HG03457 (cell line): ENCODE measurements around the gene SNX20.

Source experiments
- ATAC-seq: cut with Tn5 transposase; IDR thresholded peaks from one replicate; pipeline ENCODE4 v1.9.1; 2021; ENCODE audit warnings: moderate number of reproducible peaks; ENCODE audit not compliant: unreplicated experiment

The SNX20 gene

DNA sequence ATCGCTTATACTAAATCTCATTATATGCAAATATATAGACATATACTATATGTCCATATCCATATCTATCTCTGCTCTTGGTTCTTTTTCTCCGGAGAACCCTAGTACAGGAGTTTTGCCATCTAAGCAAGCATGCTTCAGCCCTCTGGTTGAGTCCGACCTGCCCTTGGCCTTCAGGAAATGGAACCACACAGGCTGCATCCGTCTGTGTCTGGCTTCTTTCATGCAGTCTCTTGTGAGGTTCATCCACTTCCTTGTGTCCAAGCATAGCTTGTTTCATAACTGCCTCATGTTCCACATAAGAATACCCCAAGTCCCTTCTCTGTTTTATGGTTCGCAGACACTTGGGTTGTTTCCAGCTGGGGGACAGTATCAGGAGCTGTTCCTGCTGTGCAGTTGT lies 16.8 kb downstream of the SNX20 start:
- no peak for ATAC-seq

DNA sequence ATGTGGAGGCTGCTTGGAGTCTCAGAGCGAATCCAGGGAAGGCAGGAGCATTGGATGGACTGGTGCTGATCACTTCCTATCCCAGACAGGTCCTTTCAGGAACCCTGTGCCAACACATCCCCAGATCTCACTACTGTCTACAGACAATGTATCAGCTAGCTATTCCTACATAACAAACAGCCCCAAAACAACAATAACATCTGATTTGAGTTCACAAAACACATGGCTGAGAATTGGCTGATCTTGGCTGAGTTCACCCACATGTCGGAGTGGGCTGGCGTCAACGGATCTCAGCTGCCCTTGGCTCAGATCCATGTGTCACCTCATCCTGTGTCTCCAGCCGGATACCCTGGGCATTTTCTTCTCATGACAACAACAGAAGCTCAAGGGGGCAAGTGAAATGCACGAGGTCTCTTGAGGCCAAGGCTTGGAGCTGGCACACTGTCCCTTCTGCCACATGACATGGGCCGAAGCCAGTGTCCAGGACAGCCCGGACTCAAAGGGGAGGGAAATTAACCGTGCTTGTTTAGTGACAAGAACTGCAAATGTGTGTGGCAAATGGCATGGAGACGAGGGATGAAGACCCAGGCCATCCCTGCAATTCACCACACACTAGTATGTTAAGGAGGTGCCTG lies 18.7 kb downstream of the SNX20 start:
- ATAC-seq, result no peak

DNA sequence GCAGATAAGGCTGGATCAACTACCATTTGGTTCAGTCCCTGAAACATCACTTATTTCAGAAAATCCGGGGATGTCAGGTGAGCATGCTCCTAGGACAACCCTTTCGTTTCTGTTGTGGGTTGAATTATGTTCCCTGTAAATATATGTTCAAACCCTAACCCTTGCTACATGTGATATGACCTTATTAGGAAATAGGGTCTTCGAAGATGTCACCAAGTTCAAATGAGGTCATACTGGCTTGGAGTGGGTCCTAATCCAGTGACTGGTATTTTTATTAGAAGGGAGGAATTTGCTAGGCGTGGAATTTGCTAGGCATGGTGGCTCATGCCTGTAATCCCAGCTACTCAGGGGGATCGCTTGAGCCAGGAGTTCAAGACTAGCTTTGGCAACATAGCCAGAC lies 21.3 kb downstream of the SNX20 start:
- no peak for ATAC-seq

DNA sequence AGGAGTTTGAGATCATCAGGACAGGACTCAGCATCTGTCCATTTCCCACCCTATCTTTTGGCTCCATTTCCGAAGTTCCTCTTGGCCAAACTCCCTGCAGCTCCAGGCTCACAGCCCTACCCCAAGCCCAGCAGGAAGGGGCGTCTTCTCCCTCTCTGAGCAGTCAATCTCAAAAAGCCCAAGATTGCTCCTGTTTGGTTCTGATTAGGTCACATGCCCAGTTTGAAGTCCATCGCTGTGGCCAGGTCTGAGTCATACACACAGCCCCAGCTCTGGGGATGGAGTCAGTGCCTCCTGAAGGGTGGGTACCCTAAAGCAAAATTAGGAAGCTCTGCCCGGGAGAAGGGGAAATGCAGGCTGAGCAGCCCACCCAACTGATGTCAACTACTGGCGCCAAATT lies 23.9 kb downstream of the SNX20 start:
- no peak for ATAC-seq

DNA sequence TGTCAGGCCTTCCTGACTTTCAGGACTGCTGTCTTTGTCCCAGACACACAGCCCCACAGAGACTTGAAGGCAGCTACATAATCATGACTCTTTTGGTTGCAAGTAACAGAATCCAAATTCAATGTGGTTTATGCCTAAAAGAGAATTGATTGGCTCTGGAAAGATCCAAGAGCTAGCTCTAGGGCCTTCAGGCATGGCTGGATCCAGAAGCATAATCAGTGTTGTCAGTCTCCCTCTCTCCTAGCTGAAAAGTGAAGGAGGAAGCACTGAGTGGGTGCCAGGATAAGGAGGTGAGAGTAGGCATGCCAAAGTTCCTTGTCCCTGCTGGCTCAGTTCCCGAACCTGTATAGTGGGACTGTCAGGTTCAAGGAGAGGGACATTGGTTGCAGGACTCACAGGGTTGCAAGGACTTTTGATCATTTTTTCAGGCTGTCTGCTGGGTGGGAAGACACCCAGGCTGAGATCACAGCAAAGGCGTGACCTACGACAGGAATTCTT lies 25.5 kb downstream of the SNX20 start:
- no peak for ATAC-seq

DNA sequence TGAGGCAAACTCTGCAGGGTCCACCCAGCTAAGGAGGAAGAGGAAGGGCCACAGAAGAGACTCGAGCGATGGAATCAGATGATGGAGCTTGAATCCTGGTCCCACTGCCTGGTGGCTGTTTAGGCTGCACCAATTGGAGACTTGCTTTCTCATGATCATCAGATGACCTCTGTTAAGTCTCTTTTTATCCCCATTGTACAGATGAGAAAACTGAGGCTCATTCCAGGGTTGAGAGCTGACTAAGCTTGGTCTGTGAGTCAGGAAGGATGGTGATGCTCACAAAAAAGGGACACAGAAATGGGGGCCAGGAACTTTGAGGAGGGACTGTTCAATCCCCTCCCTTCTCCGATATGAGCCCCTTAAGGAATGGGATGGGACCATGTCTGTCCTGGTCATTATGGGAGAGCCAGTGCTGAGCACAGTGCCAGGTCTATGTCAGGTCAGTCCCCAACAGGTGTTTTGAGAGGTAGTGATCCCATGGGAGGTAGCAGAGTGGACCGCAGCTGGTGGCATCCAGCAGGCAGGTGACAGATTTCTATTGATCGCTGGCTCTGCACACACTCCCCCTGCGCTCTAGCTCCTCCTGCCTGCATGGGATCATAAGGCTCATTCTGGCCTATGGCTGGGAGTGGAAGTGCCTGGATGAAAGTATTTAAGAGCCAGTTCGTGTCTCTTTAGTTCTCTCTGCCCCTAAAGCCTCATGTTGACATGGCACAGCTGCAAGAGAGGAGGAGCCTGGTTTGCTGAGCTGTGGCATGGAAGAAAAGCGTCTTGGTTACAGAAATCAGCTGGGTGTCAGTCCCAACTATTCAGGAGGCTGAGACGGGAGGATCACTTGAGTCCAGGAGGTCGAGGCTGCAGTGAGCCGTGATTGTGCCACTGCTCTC lies 27.2 kb downstream of the SNX20 start:
- ATAC-seq, result no peak

DNA sequence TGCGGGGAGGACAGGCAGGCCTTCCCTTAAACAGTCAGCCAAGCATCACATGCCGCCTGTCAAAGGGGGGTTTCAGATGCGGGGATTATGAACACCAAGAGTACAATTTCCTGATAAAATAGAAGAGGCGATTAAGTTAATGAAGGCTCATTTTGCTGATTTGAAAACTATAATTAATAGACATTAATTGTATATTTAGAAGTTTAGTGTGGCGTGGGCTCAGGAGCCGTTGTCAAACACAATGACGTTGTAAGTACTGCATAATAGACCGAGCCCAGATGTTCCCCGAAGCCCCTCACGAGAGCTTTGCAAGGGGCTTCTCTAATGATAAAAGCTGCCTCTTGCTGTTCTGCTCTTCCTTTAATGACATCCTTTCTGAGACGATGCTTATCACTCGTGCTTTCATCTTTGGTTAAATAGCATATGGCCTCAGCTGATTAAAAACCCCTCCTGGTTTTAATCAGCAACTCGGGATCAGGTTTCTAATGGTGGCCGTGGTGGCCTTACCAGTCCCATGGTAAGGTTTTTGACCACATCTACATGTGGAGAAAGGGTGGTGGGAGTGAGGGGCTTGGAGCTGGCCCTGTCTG lies 28.2 kb downstream of the SNX20 start:
- no peak for ATAC-seq

DNA sequence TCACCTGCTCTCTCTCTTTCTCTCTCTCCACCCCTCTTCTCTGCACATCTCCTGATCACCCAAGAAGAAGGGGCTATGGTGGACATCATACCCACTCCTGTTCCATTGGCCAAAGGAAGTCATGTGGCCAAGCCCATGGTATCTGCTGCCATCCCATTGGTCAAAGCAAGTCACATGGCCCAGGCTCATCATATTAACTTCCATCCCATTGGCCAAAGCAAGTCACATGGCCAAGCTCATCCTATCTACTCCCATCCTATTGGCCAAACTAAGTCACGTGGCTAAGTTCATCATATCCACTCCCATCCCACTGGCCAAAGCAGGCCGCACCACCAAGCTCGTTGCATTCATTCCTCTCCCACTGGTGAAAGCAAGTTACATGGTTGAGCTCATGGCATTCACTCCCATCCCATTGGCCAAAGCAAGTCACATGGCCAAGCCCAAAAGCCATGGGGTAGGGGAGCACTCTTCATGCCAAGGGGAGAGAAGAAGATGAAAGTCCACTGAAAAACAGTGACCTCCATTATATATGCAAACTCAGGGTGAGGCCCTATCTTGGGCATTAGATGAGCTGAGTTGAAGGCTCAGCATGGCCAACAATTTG lies 29.2 kb downstream of the SNX20 start:
- ATAC-seq, result no peak

DNA sequence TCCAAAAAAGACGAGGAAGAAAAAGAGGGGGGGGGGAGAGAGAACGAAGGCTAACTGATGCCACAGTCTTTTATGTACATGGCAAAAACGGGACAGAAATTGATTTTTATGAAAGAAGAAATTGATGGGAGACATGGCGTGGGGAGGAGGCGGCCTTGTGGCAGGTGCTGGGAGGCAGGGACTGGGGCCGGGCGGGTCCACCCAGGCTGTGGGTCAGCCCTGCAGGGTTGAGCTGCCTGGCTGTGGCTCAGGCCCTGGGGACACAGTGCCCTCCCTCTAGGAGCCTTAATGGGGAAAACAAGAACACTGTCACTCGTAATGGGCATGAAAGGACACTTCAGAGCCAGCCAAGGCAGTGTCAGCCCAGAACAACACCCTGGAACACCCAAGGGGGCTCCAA lies 34.8 kb downstream of the SNX20 start:
- no peak for ATAC-seq

DNA sequence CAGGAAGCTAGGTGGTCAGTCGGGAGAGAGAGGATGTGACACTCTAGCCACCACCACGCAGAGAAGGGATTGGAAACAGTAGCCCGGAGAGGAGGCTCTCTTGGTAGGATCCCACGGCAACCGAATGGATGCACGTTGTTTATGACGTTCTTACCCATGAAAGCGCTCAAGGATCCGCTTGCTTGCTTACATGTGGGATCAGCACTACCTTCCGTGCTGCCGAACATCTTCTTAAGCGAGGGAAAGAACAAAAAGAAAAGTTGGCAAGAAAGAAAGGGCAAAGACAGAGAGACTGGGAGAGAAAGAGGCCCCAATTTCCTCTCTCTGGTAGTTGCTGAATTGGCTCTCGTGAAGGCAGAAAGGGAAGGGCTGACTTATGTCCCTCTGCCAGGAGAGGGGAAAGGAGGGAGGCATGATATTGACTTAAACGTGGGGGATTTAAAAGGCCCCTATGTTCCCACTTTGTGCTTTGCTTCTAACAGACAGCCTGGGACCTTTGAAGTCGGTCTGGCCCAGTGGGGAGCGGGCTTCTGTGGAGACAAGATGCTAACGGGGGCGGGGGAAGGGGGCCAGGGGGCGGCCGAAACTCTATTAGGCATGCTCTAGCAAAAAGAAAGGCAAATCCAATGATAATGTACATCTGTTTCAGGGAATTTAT lies 35.4 kb downstream of the SNX20 start:
- no peak for ATAC-seq

DNA sequence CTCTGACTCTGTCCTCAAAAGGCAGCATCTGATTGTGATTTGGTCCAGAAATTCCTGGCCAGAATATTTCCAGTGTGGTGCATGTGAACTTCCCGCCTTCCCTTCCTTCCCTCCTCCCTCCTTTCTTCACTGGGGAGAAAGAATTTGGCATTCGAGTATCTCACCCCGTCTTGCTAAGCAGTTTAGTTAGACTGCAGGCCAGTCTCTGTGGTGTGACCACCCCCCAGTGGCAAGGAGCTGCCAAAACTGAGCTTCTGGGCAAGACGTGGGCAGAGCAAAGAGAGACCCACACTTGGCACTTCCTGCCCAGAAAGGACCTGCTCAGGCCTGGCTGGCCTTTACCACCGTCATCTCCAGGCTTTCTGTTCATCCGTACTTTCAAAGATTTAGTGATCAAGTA lies 36.4 kb downstream of the SNX20 start:
- ATAC-seq, result no peak

DNA sequence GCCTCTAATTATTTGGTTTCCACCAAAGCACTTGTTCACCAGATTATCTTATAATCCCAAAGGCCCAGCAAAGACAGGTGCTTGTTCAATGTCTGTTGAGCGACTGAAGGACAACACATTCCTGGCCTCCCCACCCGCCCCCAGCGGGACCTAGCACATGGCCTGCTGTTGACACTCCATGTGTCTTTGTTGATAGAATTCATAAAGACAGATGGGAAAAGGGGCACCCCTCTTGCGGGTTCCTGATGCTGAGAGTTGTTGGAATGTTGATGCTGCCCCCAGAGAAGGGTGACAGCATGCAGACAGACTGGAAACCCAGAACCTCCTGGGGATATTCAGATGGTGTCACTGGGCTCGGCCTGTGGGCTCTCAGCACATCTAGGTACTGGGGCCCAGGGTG lies 36.9 kb downstream of the SNX20 start:
- ATAC-seq, result no peak

DNA sequence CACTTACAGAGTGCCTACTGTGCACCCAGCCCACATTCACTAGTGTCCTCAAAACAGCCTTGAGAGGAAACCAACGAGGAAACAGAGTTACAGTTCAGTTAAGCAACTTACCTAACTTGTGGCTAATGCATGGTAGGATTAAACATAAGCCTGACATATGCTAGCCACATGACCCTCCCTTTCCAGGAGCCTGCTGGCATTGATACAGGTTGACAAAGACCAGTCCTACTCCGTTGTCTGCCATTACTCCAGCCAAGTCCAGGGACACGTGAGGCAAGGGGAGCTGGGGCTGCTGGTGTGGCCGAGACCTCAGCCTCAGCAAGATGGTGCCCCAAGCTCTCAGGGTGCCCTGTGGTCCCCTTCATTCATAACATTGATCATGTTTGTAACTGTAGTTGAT lies 37.9 kb downstream of the SNX20 start:
- ATAC-seq, result no peak

DNA sequence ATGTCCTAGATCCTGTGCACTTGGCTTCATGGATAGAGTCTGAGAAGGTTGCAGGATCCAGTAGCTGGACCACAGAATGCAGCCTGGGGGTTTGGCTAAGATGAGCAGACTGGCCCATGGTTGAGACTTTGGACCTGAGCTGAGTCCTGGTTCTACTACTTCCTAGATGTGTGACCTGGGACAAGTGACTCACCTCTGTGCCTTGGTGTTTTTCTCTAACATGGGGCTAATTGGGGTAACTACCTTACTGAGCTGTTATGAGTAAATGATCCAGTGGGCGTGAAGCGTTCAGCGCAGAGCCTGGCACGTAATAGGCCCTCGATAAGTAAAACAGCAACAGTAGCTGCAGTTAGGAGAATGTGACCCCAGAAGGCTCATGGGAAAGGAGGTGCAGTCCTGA lies 38.8 kb downstream of the SNX20 start:
- no peak for ATAC-seq

DNA sequence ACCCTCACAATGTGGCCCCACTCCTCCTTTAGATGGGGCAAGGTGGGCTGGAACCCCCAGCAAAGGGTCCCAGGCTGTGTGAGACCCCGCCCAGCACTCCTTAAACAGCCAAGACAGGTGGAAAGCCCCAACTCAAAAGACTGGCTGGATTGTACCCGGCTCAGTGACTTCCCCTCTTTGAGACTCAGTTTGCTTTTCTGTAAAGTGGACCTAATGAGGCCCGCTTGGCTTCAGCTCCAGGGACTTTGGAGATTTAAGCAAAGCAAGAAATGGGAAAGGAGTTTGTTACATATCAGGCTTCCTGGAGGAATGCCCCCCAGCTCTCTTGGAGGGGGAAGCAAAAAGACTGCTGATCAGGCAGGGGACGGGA lies 39.3 kb downstream of the SNX20 start:
- no peak for ATAC-seq

DNA sequence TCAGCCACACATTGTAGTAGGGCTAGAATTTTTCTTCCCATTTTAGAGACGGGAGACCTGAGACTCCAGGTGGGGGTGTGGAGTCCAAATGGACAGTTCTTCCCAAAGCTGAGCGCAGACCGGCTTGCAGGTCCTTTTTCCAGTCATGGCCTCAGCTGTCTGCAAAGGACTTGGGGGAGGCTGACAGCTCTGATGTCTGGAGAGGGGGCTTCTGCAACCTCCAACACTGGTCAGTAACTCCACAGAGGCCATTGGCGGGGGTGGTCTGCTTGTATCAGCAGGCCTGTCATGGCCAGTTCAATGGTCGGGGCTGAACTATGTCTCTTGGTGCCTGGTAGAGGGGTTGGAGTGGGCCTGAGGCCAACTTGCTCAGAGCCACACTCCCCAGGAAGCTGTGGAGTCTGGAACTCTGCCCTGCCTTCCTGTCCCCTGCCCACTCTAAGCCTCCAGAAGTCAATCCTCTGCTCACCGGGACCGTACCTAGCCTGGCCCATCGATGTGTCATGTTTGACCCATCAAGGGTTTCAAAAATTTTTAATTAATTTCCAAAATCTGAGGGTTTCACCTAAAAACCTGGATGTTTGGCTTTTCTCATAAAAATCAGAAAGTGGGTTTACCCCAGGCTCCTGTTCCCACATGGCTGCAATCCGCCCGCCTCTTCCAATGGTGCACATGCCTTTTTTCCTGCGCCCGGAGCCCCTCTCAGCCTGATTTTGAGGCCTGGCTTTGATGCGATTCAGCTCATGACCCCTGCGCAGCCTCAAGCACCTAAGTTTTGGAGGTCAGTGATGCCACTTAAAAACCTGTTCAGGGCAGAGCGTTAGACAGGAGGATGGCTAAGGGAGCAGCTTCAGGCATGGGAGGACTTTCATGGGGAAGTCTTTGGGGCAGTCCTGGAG lies 39.9 kb downstream of the SNX20 start:
- ATAC-seq, result no peak

DNA sequence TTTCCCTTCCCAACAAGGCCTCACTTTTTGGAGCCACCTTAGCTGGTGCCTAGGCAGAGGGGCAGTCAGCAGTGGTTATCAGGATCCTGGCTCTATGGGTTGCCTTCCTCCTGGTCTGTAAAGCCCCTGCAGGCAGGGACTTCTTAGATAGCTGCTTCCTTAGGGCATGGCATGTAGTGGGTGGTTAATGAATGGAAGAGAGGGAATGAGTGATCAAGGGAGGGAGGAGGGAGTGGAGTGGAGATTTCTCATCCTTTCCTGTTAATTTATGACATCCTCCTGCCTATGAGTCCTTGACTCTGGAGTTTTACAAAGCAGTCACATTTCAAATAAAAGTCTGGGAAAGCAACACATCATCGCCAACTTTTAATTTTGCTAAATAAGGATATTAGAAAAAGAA lies 40.7 kb downstream of the SNX20 start:
- ATAC-seq, result no peak

DNA sequence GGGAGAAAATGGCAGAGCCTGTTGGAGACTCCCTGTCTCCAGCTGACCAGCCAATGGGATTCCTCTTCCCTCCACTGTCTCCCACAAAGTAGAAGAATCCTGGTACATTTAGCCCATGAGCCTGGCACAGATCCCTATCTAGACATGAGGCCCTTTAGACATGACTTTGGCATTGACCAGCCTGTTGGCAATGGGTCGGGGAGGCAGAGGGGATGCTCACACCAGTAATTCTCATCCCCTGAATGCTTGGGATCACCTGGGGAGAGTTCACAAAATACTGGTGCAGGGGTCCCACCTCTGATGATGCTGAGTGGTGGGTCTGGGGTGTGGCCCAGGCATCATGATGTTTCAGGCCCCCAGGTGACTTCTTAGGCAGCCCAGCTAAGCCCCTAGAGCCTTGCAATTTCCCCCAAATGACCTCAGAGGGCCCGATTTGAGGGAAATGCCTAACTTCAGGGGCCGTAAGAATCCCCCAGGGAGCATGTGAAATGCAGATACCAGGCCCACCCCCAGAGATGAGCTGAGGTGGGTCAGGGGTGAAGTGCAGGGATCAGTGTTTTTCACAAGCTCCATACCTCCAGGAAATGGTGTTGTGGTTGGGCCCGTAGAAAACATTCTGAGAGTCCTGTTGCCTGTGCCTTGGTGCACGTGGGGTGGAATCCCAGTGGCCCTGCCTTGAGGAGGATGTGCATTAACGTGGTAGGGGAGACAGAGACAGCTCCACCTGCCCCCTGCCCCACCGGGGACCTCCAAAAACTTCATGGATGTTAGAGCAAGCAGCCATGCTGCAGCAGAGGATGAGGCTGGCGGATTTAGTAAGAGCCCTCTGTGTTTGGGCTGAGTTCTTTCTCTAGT lies 42.1 kb downstream of the SNX20 start:
- ATAC-seq, result no peak
